GM10266 (cell line): Measurements from ENCODE around the gene KIF22.

Experiments
- DNase-seq: peaks from one replicate; pipeline ENCODE4 v3.0.0; 2012; ENCODE audit errors: extremely low spot score
- CTCF ChIP-seq: IDR thresholded peaks from 2 replicates; pipeline ENCODE4 v1.5.1; 2012; ENCODE audit warnings: mild to moderate bottlenecking, low read depth; ENCODE audit not compliant: control insufficient read depth, insufficient read depth; ENCODE audit errors: missing control alignments

The KIF22 gene

GRCh38 chr16:29815793-29816693 is 25.5 kb downstream of the KIF22 start, which contains the start of gene PAGR1:
PAGR1 (plus strand) TSS chr16:29816152; CDS start chr16:29816526, 374 bp downstream.
- peak; percentile 93 for DNase-seq
- peak; percentile 87 for TF ChIP-seq CTCF

DNA sequence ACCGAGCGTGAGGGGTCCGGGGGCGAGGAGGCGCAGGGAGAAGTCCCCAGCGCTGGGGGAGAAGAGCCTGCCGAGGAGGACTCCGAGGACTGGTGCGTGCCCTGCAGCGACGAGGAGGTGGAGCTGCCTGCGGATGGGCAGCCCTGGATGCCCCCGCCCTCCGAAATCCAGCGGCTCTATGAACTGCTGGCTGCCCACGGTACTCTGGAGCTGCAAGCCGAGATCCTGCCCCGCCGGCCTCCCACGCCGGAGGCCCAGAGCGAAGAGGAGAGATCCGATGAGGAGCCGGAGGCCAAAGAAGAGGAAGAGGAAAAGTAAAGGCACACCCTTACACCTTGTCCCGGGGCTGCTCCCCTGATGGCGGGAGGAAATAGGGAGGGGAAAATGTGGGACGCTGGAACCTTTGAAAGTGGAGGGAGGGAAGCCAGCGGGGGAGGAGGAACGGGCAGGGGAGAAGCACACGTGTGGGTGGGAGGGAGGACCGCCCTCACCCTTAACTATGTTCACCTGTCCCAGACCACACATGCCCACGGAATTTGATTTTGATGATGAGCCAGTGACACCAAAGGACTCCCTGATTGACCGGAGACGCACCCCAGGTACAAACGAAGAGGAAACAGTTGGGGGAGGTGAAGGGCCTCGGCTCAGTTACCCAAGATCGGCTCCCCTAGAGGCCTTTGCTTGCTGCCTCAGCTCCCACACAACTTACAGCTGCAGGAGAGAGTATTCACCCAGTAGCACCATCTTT is 26.3 kb downstream of the KIF22 start:
- DNase-seq, result peak; percentile 50
- peak; percentile 13 for TF ChIP-seq CTCF

- no peak for DNase-seq
- TF ChIP-seq CTCF, result no peak
Measured at GRCh38 chr16:29818082-29818481, 27.5 kb downstream of the KIF22 start.

- no peak for DNase-seq
- TF ChIP-seq CTCF, result no peak
Measured at GRCh38 chr16:29819506-29819905, 29.0 kb downstream of the KIF22 start.

DNA sequence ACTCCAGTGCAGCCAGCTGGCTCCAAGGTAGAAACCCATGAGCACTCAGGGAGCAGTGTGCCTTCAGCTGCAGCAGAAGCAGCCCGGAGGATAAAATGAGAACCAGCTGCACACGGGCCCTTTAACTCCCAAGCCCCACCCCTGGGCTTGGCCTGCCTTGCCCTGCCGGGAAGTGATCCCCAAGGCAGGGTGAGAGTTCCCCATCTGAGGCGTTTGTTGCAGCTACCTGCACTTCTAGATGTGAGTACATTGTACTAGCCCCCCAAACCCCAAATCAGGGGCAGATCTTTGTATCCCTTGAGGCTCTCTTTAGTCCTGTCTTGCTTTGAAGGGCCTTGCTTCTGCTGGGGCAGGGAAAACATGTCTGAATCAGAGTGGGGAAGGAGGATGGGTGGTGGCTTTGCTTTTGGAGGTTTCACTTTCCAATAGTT is 29.7 kb downstream of the KIF22 start, which contains the start of gene MVP:
Gene MVP, plus strand, starts transcription at position 192 of the 431 bp plus-strand sequence. CDS start 10,088 bp downstream, outside the sequence.
- no peak for TF ChIP-seq CTCF
- DNase-seq, result peak; percentile 67

GRCh38 chr16:29820730-29821642 is 30.4 kb downstream of the KIF22 start:
- TF ChIP-seq CTCF, result no peak
- DNase-seq, result peak; percentile 58
